ENCODE data around the gene ZNF385B. TPM values are rescaled to one million over a fixed set of nuclear protein-coding genes. Genes with fewer than 3 reads are reported as not detected.
"Not testable (repeated sequence)": the region's sequence is repeated elsewhere in the genome, so short reads cannot be mapped to it uniquely, and the experiment has no call there.

Gene ZNF385B
- total RNA-seq, 1 donor from 2014 or later: not detected

GRCh38 chr2:179636100-179636980, 225.1 kb downstream of the ZNF385B start:
- intact Hi-C loops (cut with micrococcal nuclease): no loop called here

- intact Hi-C loops (cut with micrococcal nuclease): not testable (repeated sequence)
Observed at GRCh38 chr2:179631769-179632385, 229.5 kb downstream of the ZNF385B start.

- intact Hi-C loops (cut with micrococcal nuclease): not testable (repeated sequence)
Observed at GRCh38 chr2:179629776-179630175, 231.6 kb downstream of the ZNF385B start.

GRCh38 chr2:179626261-179626660, 235.2 kb downstream of the ZNF385B start:
- intact Hi-C loops (cut with micrococcal nuclease): no loop called here

GRCh38 chr2:179622635-179623300, 238.6 kb downstream of the ZNF385B start:
- intact Hi-C loops (cut with micrococcal nuclease): no loop called here

GRCh38 chr2:179622112-179622511, 239.3 kb downstream of the ZNF385B start:
- intact Hi-C loops (cut with micrococcal nuclease): no loop called here

GRCh38 chr2:179619947-179620467, 241.4 kb downstream of the ZNF385B start:
- intact Hi-C loops (cut with micrococcal nuclease): no loop called here

GRCh38 chr2:179614121-179614520, 247.3 kb downstream of the ZNF385B start:
- intact Hi-C loops (cut with micrococcal nuclease): no loop called here

- intact Hi-C loops (cut with micrococcal nuclease): no loop called here
Observed at GRCh38 chr2:179613701-179614100, 247.7 kb downstream of the ZNF385B start.

- intact Hi-C loops (cut with micrococcal nuclease): no loop called here
Observed at GRCh38 chr2:179613299-179613651, 248.1 kb downstream of the ZNF385B start.

- intact Hi-C loops (cut with micrococcal nuclease): no loop called here
Observed at GRCh38 chr2:179612591-179613298, 248.7 kb downstream of the ZNF385B start.

- intact Hi-C loops (cut with micrococcal nuclease): no loop called here
Observed at GRCh38 chr2:179612108-179612507, 249.3 kb downstream of the ZNF385B start.

- intact Hi-C loops (cut with micrococcal nuclease): no loop called here
Observed at GRCh38 chr2:179606141-179606540, 255.3 kb downstream of the ZNF385B start.

GRCh38 chr2:179605341-179605740, 256.1 kb downstream of the ZNF385B start:
- intact Hi-C loops (cut with micrococcal nuclease): no loop called here

GRCh38 chr2:179604598-179604997, 256.8 kb downstream of the ZNF385B start:
- intact Hi-C loops (cut with micrococcal nuclease): no loop called here

- intact Hi-C loops (cut with micrococcal nuclease): no loop called here
Observed at GRCh38 chr2:179602452-179602851, 259.0 kb downstream of the ZNF385B start.

GRCh38 chr2:179596018-179596417, 265.4 kb downstream of the ZNF385B start:
- intact Hi-C loops (cut with micrococcal nuclease): no loop called here

GRCh38 chr2:179595284-179595683, 266.1 kb downstream of the ZNF385B start:
- intact Hi-C loops (cut with micrococcal nuclease): no loop called here

GRCh38 chr2:179594268-179595112, 266.9 kb downstream of the ZNF385B start:
- intact Hi-C loops (cut with micrococcal nuclease): no loop called here

- intact Hi-C loops (cut with micrococcal nuclease): no loop called here
Observed at GRCh38 chr2:179593323-179593722, 268.1 kb downstream of the ZNF385B start.
